ENCODE data around the gene USP12.

USP12 gene

DNA sequence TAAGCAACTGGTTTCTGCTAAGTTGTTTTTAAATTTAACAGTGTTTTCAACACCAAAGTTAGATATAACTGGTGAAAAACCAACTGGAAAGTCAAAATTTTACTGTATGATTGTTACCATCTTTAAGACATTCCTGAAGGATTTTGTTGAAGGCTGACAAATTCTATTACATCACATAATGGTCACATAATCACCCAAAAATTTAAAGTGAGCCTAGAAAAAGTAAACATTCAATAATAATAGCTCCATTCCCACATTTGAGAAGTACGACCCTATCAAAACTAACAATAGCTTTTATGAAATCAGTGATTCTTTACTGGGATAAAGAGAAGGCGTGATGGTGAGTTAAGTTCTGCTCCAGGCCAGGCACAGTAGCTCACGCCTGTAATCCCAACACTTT, 51.6 kb downstream of the USP12 start:
- FAIRE-seq: no peak

- FAIRE-seq: no peak
Measured at GRCh38 chr13:27118428-27119054, 53.1 kb downstream of the USP12 start.

GRCh38 chr13:27117952-27118351, 53.7 kb downstream of the USP12 start:
- no peak for FAIRE-seq

DNA sequence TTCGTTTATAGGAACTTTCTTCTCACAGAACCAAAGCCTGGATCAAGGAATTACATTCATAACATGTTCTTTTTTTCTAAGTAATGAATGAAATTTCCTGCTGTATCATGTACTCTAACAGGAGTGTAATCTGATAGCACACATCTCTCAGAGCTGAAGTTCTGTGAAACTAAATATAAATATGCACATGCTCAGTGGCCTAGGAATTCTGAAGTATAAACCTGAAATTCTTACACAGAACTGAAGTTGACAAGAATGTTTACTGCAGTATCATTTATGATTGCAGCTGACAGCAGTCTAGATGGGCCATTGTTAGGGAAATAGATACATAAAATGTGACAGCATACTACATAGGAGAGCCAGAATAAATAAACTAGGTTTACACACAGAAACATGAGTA, 54.5 kb downstream of the USP12 start:
- no peak for FAIRE-seq

DNA sequence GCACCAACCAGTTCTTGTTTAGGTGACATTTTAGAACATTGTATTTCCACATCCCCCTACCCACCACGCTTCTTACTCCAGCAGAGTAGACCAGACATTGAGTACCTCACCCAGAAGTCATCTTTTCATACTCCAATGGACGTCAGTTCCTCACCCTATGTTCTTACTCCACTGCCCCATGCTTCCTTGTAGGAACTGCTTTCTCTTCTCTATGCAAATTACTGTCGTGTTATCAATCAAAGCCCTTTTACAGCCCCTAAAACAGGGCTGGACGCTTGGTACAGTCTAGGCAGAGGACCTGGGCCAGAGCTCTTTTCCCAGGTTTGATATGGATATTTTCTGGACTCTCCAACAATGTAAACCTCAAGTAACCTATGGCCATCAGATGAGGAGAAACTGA, 58.2 kb downstream of the USP12 start:
- no peak for FAIRE-seq

- no peak for FAIRE-seq
Measured at GRCh38 chr13:27112006-27112405, 59.6 kb downstream of the USP12 start.

GRCh38 chr13:27110056-27110746, 61.4 kb downstream of the USP12 start:
- no peak for FAIRE-seq

GRCh38 chr13:27106144-27106543, 65.5 kb downstream of the USP12 start:
- no peak for FAIRE-seq

- FAIRE-seq: no peak
Measured at GRCh38 chr13:27104606-27105005, 67.0 kb downstream of the USP12 start.

- FAIRE-seq: no peak
Measured at GRCh38 chr13:27101847-27102246, 69.8 kb downstream of the USP12 start.

- peak; percentile 24 for FAIRE-seq
Measured at GRCh38 chr13:27101289-27101688, 70.3 kb downstream of the USP12 start.

- FAIRE-seq: no peak
Measured at GRCh38 chr13:27097691-27098090, 73.9 kb downstream of the USP12 start.

DNA sequence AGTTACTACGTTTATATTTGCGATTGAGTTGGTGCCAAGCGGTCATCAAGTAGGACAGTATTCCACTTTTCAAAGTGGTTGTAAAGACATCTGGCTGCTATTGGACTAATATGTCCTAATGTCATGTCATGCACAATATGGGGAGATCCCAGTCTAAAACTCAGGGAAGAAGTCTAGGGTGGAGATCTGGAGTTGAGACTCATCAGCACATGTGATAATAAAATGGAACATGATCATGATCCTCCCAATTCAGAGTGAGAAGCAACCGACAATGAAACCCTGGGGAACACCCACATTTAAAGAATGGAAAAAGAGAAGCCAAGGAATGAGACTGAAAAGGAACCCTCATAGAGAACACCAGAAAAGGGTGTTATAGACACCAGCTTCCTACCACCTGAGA, 80.2 kb downstream of the USP12 start:
- no peak for FAIRE-seq

DNA sequence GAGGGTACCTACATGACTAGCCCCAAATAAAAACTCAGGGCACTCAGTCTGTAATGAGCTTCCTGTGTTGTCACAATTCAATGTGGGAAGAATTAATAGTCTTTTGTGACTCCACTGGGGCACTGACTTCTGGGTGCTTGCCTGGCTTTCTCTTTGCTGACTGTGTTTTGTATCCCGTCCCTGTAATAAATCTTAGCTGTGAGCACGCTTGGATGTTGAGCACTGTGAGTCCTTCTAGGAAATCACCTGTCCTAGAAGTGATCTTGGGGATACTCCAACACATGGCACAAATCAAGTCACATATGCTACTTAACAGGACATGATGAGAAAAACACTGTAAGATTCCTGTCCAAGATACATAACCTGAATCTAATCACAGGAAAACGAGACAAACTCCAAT, 83.0 kb downstream of the USP12 start:
- no peak for FAIRE-seq

GRCh38 chr13:27086599-27087265, 84.9 kb downstream of the USP12 start:
- FAIRE-seq: no peak

DNA sequence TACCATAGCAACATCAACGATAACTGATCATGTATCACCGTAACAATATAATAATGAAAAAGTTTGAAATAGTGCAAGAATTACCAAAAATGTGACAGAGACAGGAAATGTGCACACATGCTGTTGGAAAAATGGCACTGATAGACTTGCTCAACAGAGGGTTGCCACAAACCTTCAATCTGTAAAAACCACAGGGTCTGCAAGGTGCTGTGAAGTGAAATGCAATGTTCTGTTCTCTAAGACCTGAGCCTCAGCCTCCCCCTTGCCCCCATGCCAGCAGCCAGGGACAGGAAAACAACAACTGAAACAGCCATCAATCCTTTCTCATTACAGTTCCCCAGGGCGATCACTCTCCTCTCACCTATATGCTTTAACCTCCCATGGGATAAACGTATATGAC, 88.4 kb downstream of the USP12 start:
- FAIRE-seq: no peak

GRCh38 chr13:27081893-27082679, 89.5 kb downstream of the USP12 start:
- FAIRE-seq: no peak

DNA sequence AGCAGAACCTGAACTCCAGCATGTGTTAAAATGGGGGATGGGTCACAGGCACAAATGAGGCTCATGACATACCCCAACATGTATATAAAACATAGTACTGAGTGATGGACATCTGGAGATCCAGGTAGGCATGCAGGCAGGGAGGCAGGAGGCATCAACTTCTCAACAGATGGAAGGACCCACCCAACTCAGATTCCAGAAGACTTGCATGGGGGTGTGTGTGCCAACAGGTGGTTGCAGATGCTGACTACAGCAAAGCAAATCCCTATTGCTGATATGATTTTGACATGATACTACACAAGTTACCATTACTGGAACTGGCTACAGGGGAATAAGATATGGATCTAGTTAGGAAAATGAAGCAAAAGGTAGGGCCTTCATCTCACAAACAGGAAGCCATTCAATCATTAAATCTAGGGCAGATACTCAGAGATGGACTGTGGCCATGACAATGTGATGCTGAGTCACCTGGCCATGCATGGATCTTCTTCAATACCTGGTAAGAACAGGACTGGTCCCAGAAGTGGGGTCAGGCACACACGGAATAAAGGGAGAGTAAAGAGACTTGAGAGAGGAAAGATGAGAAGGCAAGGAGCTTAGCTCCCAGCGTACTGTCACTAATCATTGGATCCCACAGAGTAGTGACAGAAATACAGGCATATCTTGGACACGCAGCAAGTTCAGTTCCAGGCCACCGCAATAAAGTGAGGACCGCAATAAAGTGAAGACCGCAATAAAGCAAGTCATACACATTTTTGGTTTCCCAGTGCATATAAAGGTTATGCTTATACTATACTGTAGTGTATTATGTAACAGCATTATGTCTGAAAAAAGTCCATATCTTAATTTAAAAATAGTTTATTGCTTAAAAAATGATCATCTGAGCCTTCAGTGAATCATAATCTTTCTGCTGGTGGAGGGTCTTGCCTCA, 91.3 kb downstream of the USP12 start:
- no peak for FAIRE-seq

DNA sequence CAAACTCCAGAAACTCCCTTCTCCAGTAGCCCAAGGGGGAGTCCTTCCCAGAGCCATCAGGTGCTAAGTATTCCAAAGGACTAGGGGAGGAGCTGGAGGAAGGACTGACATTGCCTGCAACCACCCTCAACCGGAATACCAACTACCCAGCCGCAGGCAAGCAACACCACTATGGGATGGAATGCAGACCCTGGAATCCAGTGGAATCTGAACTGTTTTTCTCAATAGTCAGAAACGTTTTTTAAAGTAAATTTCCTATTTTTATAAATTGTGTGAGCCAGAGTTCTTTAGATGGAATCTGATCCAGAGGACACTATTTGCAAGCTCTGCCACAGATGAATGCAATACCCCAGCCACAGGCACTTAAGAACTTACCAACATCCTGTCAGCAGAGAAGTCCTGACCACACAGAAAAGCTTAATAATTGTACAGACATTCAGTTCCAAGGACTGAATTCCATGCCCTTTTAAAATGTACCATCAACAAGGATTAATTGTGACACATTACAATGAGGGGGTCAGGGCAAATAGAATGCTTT, 92.1 kb downstream of the USP12 start:
- no peak for FAIRE-seq

- no peak for FAIRE-seq
Measured at GRCh38 chr13:27077451-27077850, 94.2 kb downstream of the USP12 start.

GRCh38 chr13:27076421-27076820, 95.2 kb downstream of the USP12 start:
- no peak for FAIRE-seq

DNA sequence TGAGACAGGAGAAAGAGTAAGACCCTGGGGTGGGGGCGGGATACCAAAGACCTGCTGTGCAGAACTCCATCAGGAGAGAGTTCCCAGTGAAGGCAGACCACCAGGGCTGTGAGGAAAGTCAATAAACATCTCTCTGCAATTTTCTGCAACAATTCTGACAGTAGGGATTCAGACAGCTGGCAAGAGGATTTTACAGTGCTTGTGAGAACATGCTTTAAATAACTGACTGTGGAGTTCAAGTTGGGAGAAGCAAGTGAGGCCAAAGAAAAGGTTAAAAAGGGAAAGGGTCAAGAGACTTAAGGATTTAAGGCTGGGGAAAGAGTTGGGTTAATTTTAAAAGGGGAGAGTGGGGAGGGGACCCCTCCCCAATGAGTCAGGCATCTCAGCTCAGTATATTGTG, 98.4 kb downstream of the USP12 start:
- FAIRE-seq: no peak

Measured in colon (tissue), 2 donors.